Adipocyte (in vitro differentiated cells): ENCODE data around the gene ALOXE3.
"Not testable (repeated sequence)": the region's sequence is repeated elsewhere in the genome, so short reads cannot be mapped to it uniquely, and the experiment has no call there.

Source experiments
- DNase-seq: peaks from one replicate; pipeline ENCODE4 v3.0.0-alpha.2; 2015; ENCODE audit warnings: low read depth
- H3K27me3 ChIP-seq: replicated peaks from 2 replicates; pipeline ENCODE4 v1.7.0; 2013; ENCODE audit warnings: mild to moderate bottlenecking, low read length, moderate library complexity; ENCODE audit not compliant: control insufficient read depth, insufficient read depth
- H3K36me3 ChIP-seq: 2 replicates; pipeline ENCODE4 v1.7.0; 2013; ENCODE audit warnings: low read length, mild to moderate bottlenecking, moderate library complexity; ENCODE audit not compliant: control insufficient read depth, insufficient read depth, severe bottlenecking
- H3K4me1 ChIP-seq: 2 replicates; pipeline ENCODE4 v1.7.0; 2013; ENCODE audit warnings: mild to moderate bottlenecking, low read length, moderate library complexity; ENCODE audit not compliant: control insufficient read depth, insufficient read depth
- H3K4me3 ChIP-seq: 2 replicates; pipeline ENCODE4 v1.7.0; 2013; ENCODE audit warnings: mild to moderate bottlenecking, low read length, moderate library complexity
- H3K9ac ChIP-seq: 2 replicates; pipeline ENCODE4 v1.7.0; 2013; ENCODE audit warnings: mild to moderate bottlenecking, low read length, moderate library complexity
- H3K9me3 ChIP-seq: 2 replicates; pipeline ENCODE4 v1.7.0; 2013; ENCODE audit warnings: mild to moderate bottlenecking, low read length, moderate library complexity; ENCODE audit not compliant: control insufficient read depth

The ALOXE3 gene

GRCh38 chr17:8117367-8117979 is 841 bp downstream of the ALOXE3 start:
- H3K27me3 ChIP-seq = peaks cover 39% of the 10 kb centered on the region
- H3K4me1 ChIP-seq = peaks cover 13% of the 10 kb centered on the region
- no peak overlapping the region for H3K9ac ChIP-seq
- DNase-seq = no peak
- H3K9me3 ChIP-seq = no peaks in the 10 kb centered on the region
- no peak overlapping the region for H3K4me3 ChIP-seq
- H3K36me3 ChIP-seq = no peaks in the 10 kb centered on the region

- DNase-seq = no peak
- Histone ChIP-seq H3K9me3 (no peaks in the 10 kb centered on the region), H3K4me1 (peaks cover 12% of the 10 kb centered on the region), H3K36me3 (no peaks in the 10 kb centered on the region), H3K4me3 (no peak overlapping the region), H3K27me3 (peaks cover 45% of the 10 kb centered on the region), H3K9ac (no peak overlapping the region)
These were observed 1.5 kb downstream of the ALOXE3 start for GRCh38 chr17:8116776-8117175.

- Histone ChIP-seq H3K4me3 (no peak overlapping the region), H3K9me3 (no peaks in the 10 kb centered on the region), H3K36me3 (no peaks in the 10 kb centered on the region), H3K9ac (no peak overlapping the region), H3K27me3 (peaks cover 61% of the 10 kb centered on the region), H3K4me1 (no peaks in the 10 kb centered on the region)
- no peak for DNase-seq
These were observed 7.4 kb downstream of the ALOXE3 start for GRCh38 chr17:8110907-8111306.

- Histone ChIP-seq H3K9me3 (no peaks in the 10 kb centered on the region), H3K36me3 (no peaks in the 10 kb centered on the region), H3K4me3 (no peak overlapping the region), H3K9ac (no peak overlapping the region), H3K27me3 (peaks cover 57% of the 10 kb centered on the region), H3K4me1 (no peaks in the 10 kb centered on the region)
- no peak for DNase-seq
These were observed 7.9 kb downstream of the ALOXE3 start for GRCh38 chr17:8110456-8110804.

GRCh38 chr17:8109661-8110455 is 8.5 kb downstream of the ALOXE3 start:
- H3K4me1 ChIP-seq = no peaks in the 10 kb centered on the region
- H3K27me3 ChIP-seq = peaks cover 51% of the 10 kb centered on the region
- H3K36me3 ChIP-seq = no peaks in the 10 kb centered on the region
- no peak overlapping the region for H3K9ac ChIP-seq
- H3K9me3 ChIP-seq = no peaks in the 10 kb centered on the region
- DNase-seq = peak; percentile 58
- H3K4me3 ChIP-seq = no peak overlapping the region

GRCh38 chr17:8108972-8109660 is 9.2 kb downstream of the ALOXE3 start:
- Histone ChIP-seq H3K9me3 (no peaks in the 10 kb centered on the region), H3K4me1 (no peaks in the 10 kb centered on the region), H3K27me3 (peaks cover 44% of the 10 kb centered on the region), H3K9ac (no peak overlapping the region), H3K4me3 (no peak overlapping the region), H3K36me3 (no peaks in the 10 kb centered on the region)
- no peak for DNase-seq

- not testable (repeated sequence) for H3K36me3 ChIP-seq, H3K9me3 ChIP-seq, H3K4me1 ChIP-seq, H3K9ac ChIP-seq, DNase-seq, H3K4me3 ChIP-seq
- peaks cover 29% of the 10 kb centered on the region for H3K27me3 ChIP-seq
These were observed 11.3 kb downstream of the ALOXE3 start for GRCh38 chr17:8106980-8107379.

- DNase-seq = peak; percentile 16
- peaks cover 20% of the 10 kb centered on the region for H3K27me3 ChIP-seq
- no peak overlapping the region for H3K4me3 ChIP-seq
- no peaks in the 10 kb centered on the region for H3K9me3 ChIP-seq
- no peaks in the 10 kb centered on the region for H3K4me1 ChIP-seq
- H3K36me3 ChIP-seq = no peaks in the 10 kb centered on the region
- H3K9ac ChIP-seq = no peak overlapping the region
These were observed 12.3 kb downstream of the ALOXE3 start for GRCh38 chr17:8105957-8106398.

- no peaks in the 10 kb centered on the region for H3K4me1 ChIP-seq
- no peak overlapping the region for H3K4me3 ChIP-seq
- no peak for DNase-seq
- no peaks in the 10 kb centered on the region for H3K36me3 ChIP-seq
- no peak overlapping the region for H3K9ac ChIP-seq
- peaks cover 9% of the 10 kb centered on the region for H3K27me3 ChIP-seq
- no peaks in the 10 kb centered on the region for H3K9me3 ChIP-seq
These were observed 13.4 kb downstream of the ALOXE3 start for GRCh38 chr17:8104911-8105310.

- Histone ChIP-seq H3K9ac (no peak overlapping the region), H3K36me3 (no peaks in the 10 kb centered on the region), H3K4me3 (no peak overlapping the region), H3K27me3 (no peaks in the 10 kb centered on the region), H3K4me1 (no peaks in the 10 kb centered on the region), H3K9me3 (no peaks in the 10 kb centered on the region)
- DNase-seq = no peak
These were observed 14.8 kb downstream of the ALOXE3 start for GRCh38 chr17:8103549-8103948.

GRCh38 chr17:8101721-8102120 is 16.6 kb downstream of the ALOXE3 start:
- Histone ChIP-seq H3K4me1 (no peaks in the 10 kb centered on the region), H3K9me3 (no peaks in the 10 kb centered on the region), H3K36me3 (no peaks in the 10 kb centered on the region), H3K27me3 (peaks cover 8% of the 10 kb centered on the region), H3K9ac (no peak overlapping the region), H3K4me3 (no peak overlapping the region)
- DNase-seq = no peak
